BLaER1 (cell line): Measurements from ENCODE around the gene JAKMIP2.

Experiments
- H3K27ac ChIP-seq: shearing (Covaris generic); formaldehyde crosslinking; 2 replicates; pipeline ENCODE4 v1.8.1; 2022
- H3K27me3 ChIP-seq: shearing (Covaris generic); formaldehyde crosslinking; 2 replicates; pipeline ENCODE4 v1.8.1; 2022
- H3K36me3 ChIP-seq: shearing (Covaris generic); formaldehyde crosslinking; 2 replicates; pipeline ENCODE4 v1.8.1; 2022
- H3K4me1 ChIP-seq: shearing (Covaris generic); formaldehyde crosslinking; 2 replicates; pipeline ENCODE4 v1.8.1; 2022
- H3K4me2 ChIP-seq: shearing (Covaris generic); formaldehyde crosslinking; 2 replicates; pipeline ENCODE4 v1.8.1; 2022
- H3K4me3 ChIP-seq: shearing (Covaris generic); formaldehyde crosslinking; 2 replicates; pipeline ENCODE4 v1.8.1; 2022
- H3K9ac ChIP-seq: shearing (Covaris generic); formaldehyde crosslinking; 2 replicates; pipeline ENCODE4 v1.8.1; 2022
- H3K9me3 ChIP-seq: shearing (Covaris generic); formaldehyde crosslinking; 2 replicates; pipeline ENCODE4 v1.8.1; 2022
- H4K20me1 ChIP-seq: shearing (Covaris generic); formaldehyde crosslinking; 2 replicates; pipeline ENCODE4 v1.8.1; 2022
- Cebpa-rat ChIP-seq: shearing (Covaris generic); IDR thresholded peaks from 2 replicates; pipeline ENCODE4 v1.8.1; 2022

JAKMIP2 gene

GRCh38 chr5:147568710-147569406, 213.7 kb downstream of the JAKMIP2 start:
- Histone ChIP-seq H3K27me3 (no peaks in the 10 kb centered on the region), H3K4me1 (no peaks in the 10 kb centered on the region), H3K27ac (no peak overlapping the region), H3K36me3 (no peaks in the 10 kb centered on the region), H3K4me3 (no peak overlapping the region), H3K9me3 (no peaks in the 10 kb centered on the region), H3K4me2 (no peak overlapping the region), H4K20me1 (no peaks in the 10 kb centered on the region), H3K9ac (no peak overlapping the region)
- TF ChIP-seq Cebpa-rat: no peak

GRCh38 chr5:147567917-147568598, 214.5 kb downstream of the JAKMIP2 start:
- Histone ChIP-seq H3K4me3 (no peak overlapping the region), H3K4me1 (no peaks in the 10 kb centered on the region), H3K27me3 (no peaks in the 10 kb centered on the region), H4K20me1 (no peaks in the 10 kb centered on the region), H3K9ac (no peak overlapping the region), H3K4me2 (no peak overlapping the region), H3K9me3 (no peaks in the 10 kb centered on the region), H3K36me3 (no peaks in the 10 kb centered on the region), H3K27ac (no peak overlapping the region)
- no peak for TF ChIP-seq Cebpa-rat

- Histone ChIP-seq H3K9ac (no peak overlapping the region), H3K9me3 (no peaks in the 10 kb centered on the region), H3K27ac (no peak overlapping the region), H3K27me3 (no peaks in the 10 kb centered on the region), H3K36me3 (no peaks in the 10 kb centered on the region), H3K4me2 (no peak overlapping the region), H4K20me1 (no peaks in the 10 kb centered on the region), H3K4me1 (no peaks in the 10 kb centered on the region), H3K4me3 (no peak overlapping the region)
- no peak for TF ChIP-seq Cebpa-rat
Measured at GRCh38 chr5:147565524-147565923, 217.0 kb downstream of the JAKMIP2 start.

GRCh38 chr5:147564124-147564486, 218.4 kb downstream of the JAKMIP2 start:
- Histone ChIP-seq H3K4me3 (no peak overlapping the region), H3K36me3 (no peaks in the 10 kb centered on the region), H3K27me3 (no peaks in the 10 kb centered on the region), H3K9me3 (no peaks in the 10 kb centered on the region), H3K9ac (no peak overlapping the region), H3K4me2 (no peak overlapping the region), H4K20me1 (no peaks in the 10 kb centered on the region), H3K27ac (no peak overlapping the region), H3K4me1 (no peaks in the 10 kb centered on the region)
- TF ChIP-seq Cebpa-rat: no peak

- Histone ChIP-seq H3K9ac (no peak overlapping the region), H3K4me1 (no peaks in the 10 kb centered on the region), H3K4me3 (no peak overlapping the region), H3K36me3 (no peaks in the 10 kb centered on the region), H3K4me2 (no peak overlapping the region), H3K9me3 (no peaks in the 10 kb centered on the region), H4K20me1 (no peaks in the 10 kb centered on the region), H3K27ac (no peak overlapping the region), H3K27me3 (no peaks in the 10 kb centered on the region)
- TF ChIP-seq Cebpa-rat: no peak
Measured at GRCh38 chr5:147563466-147564123, 218.9 kb downstream of the JAKMIP2 start.

GRCh38 chr5:147561435-147561834, 221.1 kb downstream of the JAKMIP2 start:
- H3K27me3 ChIP-seq: no peaks in the 10 kb centered on the region
- H3K4me1 ChIP-seq: no peaks in the 10 kb centered on the region
- no peak for TF ChIP-seq Cebpa-rat
- no peaks in the 10 kb centered on the region for H4K20me1 ChIP-seq
- H3K4me3 ChIP-seq: no peak overlapping the region
- H3K9me3 ChIP-seq: no peaks in the 10 kb centered on the region
- H3K4me2 ChIP-seq: no peak overlapping the region
- H3K36me3 ChIP-seq: no peaks in the 10 kb centered on the region
- no peak overlapping the region for H3K27ac ChIP-seq
- no peak overlapping the region for H3K9ac ChIP-seq

GRCh38 chr5:147560718-147561331, 221.7 kb downstream of the JAKMIP2 start:
- Histone ChIP-seq H3K4me3 (no peak overlapping the region), H3K9me3 (no peaks in the 10 kb centered on the region), H3K27me3 (no peaks in the 10 kb centered on the region), H4K20me1 (no peaks in the 10 kb centered on the region), H3K36me3 (no peaks in the 10 kb centered on the region), H3K4me1 (no peaks in the 10 kb centered on the region), H3K4me2 (no peak overlapping the region), H3K9ac (no peak overlapping the region), H3K27ac (no peak overlapping the region)
- TF ChIP-seq Cebpa-rat: no peak

- Histone ChIP-seq H3K4me3 (no peak overlapping the region), H4K20me1 (no peaks in the 10 kb centered on the region), H3K27ac (no peak overlapping the region), H3K4me2 (no peak overlapping the region), H3K9me3 (no peaks in the 10 kb centered on the region), H3K36me3 (no peaks in the 10 kb centered on the region), H3K4me1 (no peaks in the 10 kb centered on the region), H3K9ac (no peak overlapping the region), H3K27me3 (no peaks in the 10 kb centered on the region)
- TF ChIP-seq Cebpa-rat: no peak
Measured at GRCh38 chr5:147559749-147560148, 222.8 kb downstream of the JAKMIP2 start.

GRCh38 chr5:147558826-147559225, 223.7 kb downstream of the JAKMIP2 start:
- H3K4me2 ChIP-seq: no peak overlapping the region
- TF ChIP-seq Cebpa-rat: no peak

More at GRCh38 chr5:147558826-147559225, 223.7 kb downstream of the JAKMIP2 start:
- no peak overlapping the region for H3K4me3 ChIP-seq
- H3K27ac ChIP-seq: no peak overlapping the region
- no peaks in the 10 kb centered on the region for H3K4me1 ChIP-seq
- no peaks in the 10 kb centered on the region for H4K20me1 ChIP-seq
- no peaks in the 10 kb centered on the region for H3K36me3 ChIP-seq
- H3K27me3 ChIP-seq: no peaks in the 10 kb centered on the region
- no peak overlapping the region for H3K9ac ChIP-seq
- no peaks in the 10 kb centered on the region for H3K9me3 ChIP-seq
